Astrocyte (in vitro differentiated cells and primary cell): ENCODE results near the gene AMMECR1. TPM values are rescaled to one million over a fixed set of nuclear protein-coding genes. Genes with fewer than 3 reads are reported as not detected.
A peak's percentile ranks its signal among the peaks of the same experiment; 100 is the strongest.

Experiments used
- DNase-seq: peaks from one replicate; pipeline ENCODE4 v3.0.0-alpha.2; 2010; ENCODE audit warnings: low read depth
- FAIRE-seq: peaks from 2 replicates; lab custom pipeline; 2011; peaks lifted over from hg19 to GRCh38; lab: Jason Lieb, UNC
- H2AFZ ChIP-seq: 2 replicates; pipeline ENCODE4 v1.6.0; 2012; ENCODE audit warnings: low read depth, low read length, inconsistent platforms
- H3K27ac ChIP-seq: 2 replicates; pipeline ENCODE4 v1.5.1; 2011; ENCODE audit warnings: low read depth, low read length, inconsistent platforms
- H3K27me3 ChIP-seq: 2 replicates; pipeline ENCODE4 v1.6.0; 2011; ENCODE audit warnings: low read length, inconsistent platforms; ENCODE audit not compliant: insufficient read depth
- H3K36me3 ChIP-seq: 2 replicates; pipeline ENCODE4 v1.5.1; 2011; ENCODE audit warnings: low read length, inconsistent platforms; ENCODE audit not compliant: insufficient read depth
- H3K4me1 ChIP-seq: 2 replicates; pipeline ENCODE4 v1.5.1; 2011; ENCODE audit warnings: low read length, inconsistent platforms; ENCODE audit not compliant: insufficient read depth
- H3K4me2 ChIP-seq: 2 replicates; pipeline ENCODE4 v1.6.0; 2012; ENCODE audit warnings: low read length, inconsistent platforms
- H3K4me3 ChIP-seq: 2 replicates; pipeline ENCODE4 v1.5.1; 2011; ENCODE audit warnings: low read depth, mild to moderate bottlenecking, low read length, inconsistent platforms; ENCODE audit not compliant: insufficient read depth
- H3K79me2 ChIP-seq: 2 replicates; pipeline ENCODE4 v1.6.0; 2012; ENCODE audit warnings: mild to moderate bottlenecking, low read length, inconsistent platforms; ENCODE audit not compliant: insufficient read depth
- H3K9ac ChIP-seq: 2 replicates; pipeline ENCODE4 v1.6.0; 2012; ENCODE audit warnings: mild to moderate bottlenecking, low read length, inconsistent platforms
- H3K9me3 ChIP-seq: 2 replicates; pipeline ENCODE4 v1.5.1; 2012; ENCODE audit warnings: low read depth, mild to moderate bottlenecking, low read length, inconsistent platforms; ENCODE audit not compliant: insufficient read depth
- H4K20me1 ChIP-seq: 2 replicates; pipeline ENCODE4 v1.6.0; 2012; ENCODE audit warnings: low read length, inconsistent platforms; ENCODE audit not compliant: insufficient read depth
- H3K27ac Mint-ChIP-seq: one replicate; pipeline ENCODE4 v1.8.0; 2021; ENCODE audit warnings: mild to moderate bottlenecking, mixed read lengths; ENCODE audit not compliant: unreplicated experiment
- H3K27me3 Mint-ChIP-seq: one replicate; pipeline ENCODE4 v1.8.0; 2021; ENCODE audit warnings: low read depth, mixed read lengths; ENCODE audit not compliant: unreplicated experiment
- H3K36me3 Mint-ChIP-seq: one replicate; pipeline ENCODE4 v1.8.0; 2021; ENCODE audit warnings: low read depth, mixed read lengths; ENCODE audit not compliant: unreplicated experiment
- H3K4me1 Mint-ChIP-seq: one replicate; pipeline ENCODE4 v1.8.0; 2021; ENCODE audit warnings: low read depth, mixed read lengths; ENCODE audit not compliant: unreplicated experiment
- H3K4me3 Mint-ChIP-seq: one replicate; pipeline ENCODE4 v1.8.0; 2021; ENCODE audit warnings: mild to moderate bottlenecking, moderate library complexity, mixed read lengths; ENCODE audit not compliant: unreplicated experiment
- H3K9me3 Mint-ChIP-seq: one replicate; pipeline ENCODE4 v1.8.0; 2021; ENCODE audit warnings: mild to moderate bottlenecking, mixed read lengths; ENCODE audit not compliant: unreplicated experiment
- CTCF ChIP-seq: IDR thresholded peaks from 2 replicates; pipeline ENCODE4 v1.5.1; 2011; ENCODE audit warnings: low read depth, mild to moderate bottlenecking, inconsistent platforms, low read length, moderate library complexity; ENCODE audit not compliant: insufficient read depth
- EZH2 ChIP-seq: IDR thresholded peaks from 2 replicates; pipeline ENCODE4 v1.6.1; 2012; ENCODE audit warnings: mild to moderate bottlenecking, low read length, inconsistent platforms; ENCODE audit not compliant: insufficient read depth
- total RNA-seq: library from RNA; stranded (reverse); gene quantifications from 2 replicates; pipeline ENCODE4 v1.2.1, GENCODE V29; 2021

AMMECR1 gene
- total RNA-seq, 1 donor from 2014 or later = 16.0 TPM

DNA sequence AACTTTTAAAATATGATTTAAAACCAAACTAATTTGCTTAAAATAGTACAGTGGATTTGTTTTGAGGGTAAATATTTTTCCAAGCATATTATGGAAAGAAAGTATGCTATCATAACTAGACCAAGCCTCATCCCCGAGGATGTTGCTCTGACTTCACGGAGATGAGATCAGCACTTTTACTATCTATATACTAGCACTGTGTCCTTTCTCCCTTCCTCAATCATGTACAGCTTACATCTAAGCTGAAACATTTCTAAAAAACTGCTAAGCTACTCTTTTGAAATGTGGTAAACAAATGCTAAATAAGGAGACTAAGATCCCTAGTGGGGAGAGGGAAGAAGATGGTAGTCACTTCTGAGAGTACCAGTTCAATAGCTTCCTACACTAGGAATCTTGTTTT is 23.8 kb downstream of the AMMECR1 start:
- Histone ChIP-seq H3K79me2 (peaks cover 9% of the 10 kb centered on the region), H3K4me1 (no peaks in the 10 kb centered on the region), H3K4me3 (no peak overlapping the region), H3K4me2 (no peak overlapping the region), H3K9ac (no peak overlapping the region), H2AFZ (no peak overlapping the region), H3K27me3 (no peaks in the 10 kb centered on the region), H3K36me3 (no peaks in the 10 kb centered on the region), H3K27ac (no peak overlapping the region), H3K9me3 (no peaks in the 10 kb centered on the region), H4K20me1 (no peaks in the 10 kb centered on the region)
- Mint-ChIP-seq H3K4me1 (no peaks in the 10 kb centered on the region), H3K4me3 (no peak overlapping the region), H3K9me3 (no peaks in the 10 kb centered on the region), H3K27ac (no peak overlapping the region), H3K36me3 (no peaks in the 10 kb centered on the region), H3K27me3 (no peaks in the 10 kb centered on the region)
- TF ChIP-seq EZH2 (no peak), CTCF (no peak)
- DNase-seq (no peak), FAIRE-seq (peak; percentile 34)

- H3K36me3 ChIP-seq = no peaks in the 10 kb centered on the region
- DNase-seq (no peak), FAIRE-seq (no peak)
- TF ChIP-seq CTCF (no peak), EZH2 (no peak)
- no peaks in the 10 kb centered on the region for H3K9me3 ChIP-seq
- H4K20me1 ChIP-seq = no peaks in the 10 kb centered on the region
- H3K4me3 Mint-ChIP-seq = no peak overlapping the region
- H3K27me3 Mint-ChIP-seq = no peaks in the 10 kb centered on the region
- H3K4me1 ChIP-seq = no peaks in the 10 kb centered on the region
- no peaks in the 10 kb centered on the region for H3K9me3 Mint-ChIP-seq
- no peak overlapping the region for H3K4me3 ChIP-seq
- no peak overlapping the region for H3K27ac ChIP-seq
- no peaks in the 10 kb centered on the region for H3K36me3 Mint-ChIP-seq
- H3K9ac ChIP-seq = no peak overlapping the region
- H3K27ac Mint-ChIP-seq = no peak overlapping the region
- no peak overlapping the region for H2AFZ ChIP-seq
- H3K4me2 ChIP-seq = no peak overlapping the region
- no peaks in the 10 kb centered on the region for H3K27me3 ChIP-seq
- H3K79me2 ChIP-seq = peaks cover 7% of the 10 kb centered on the region
- no peaks in the 10 kb centered on the region for H3K4me1 Mint-ChIP-seq
These were observed 24.2 kb downstream of the AMMECR1 start for GRCh38 chrX:110293658-110294057.

- no peak overlapping the region for H3K27ac ChIP-seq
- peak; percentile 89 for FAIRE-seq
- H3K4me2 ChIP-seq = no peak overlapping the region
- Mint-ChIP-seq H3K27ac (no peak overlapping the region), H3K36me3 (no peaks in the 10 kb centered on the region), H3K4me1 (peaks cover 16% of the 10 kb centered on the region), H3K9me3 (no peaks in the 10 kb centered on the region), H3K4me3 (no peak overlapping the region), H3K27me3 (no peaks in the 10 kb centered on the region)
- no peaks in the 10 kb centered on the region for H3K27me3 ChIP-seq
- TF ChIP-seq CTCF (no peak), EZH2 (no peak)
- no peak for DNase-seq
- peaks cover 28% of the 10 kb centered on the region for H3K79me2 ChIP-seq
- no peaks in the 10 kb centered on the region for H4K20me1 ChIP-seq
- H3K4me1 ChIP-seq = peaks cover 16% of the 10 kb centered on the region
- no peaks in the 10 kb centered on the region for H3K9me3 ChIP-seq
- no peak overlapping the region for H3K9ac ChIP-seq
- H3K4me3 ChIP-seq = no peak overlapping the region
- no peak overlapping the region for H2AFZ ChIP-seq
- no peaks in the 10 kb centered on the region for H3K36me3 ChIP-seq
These were observed 30.3 kb downstream of the AMMECR1 start for GRCh38 chrX:110287605-110288004.
